Measurements from ENCODE around the gene ST6GALNAC5.

ST6GALNAC5 gene

DNA sequence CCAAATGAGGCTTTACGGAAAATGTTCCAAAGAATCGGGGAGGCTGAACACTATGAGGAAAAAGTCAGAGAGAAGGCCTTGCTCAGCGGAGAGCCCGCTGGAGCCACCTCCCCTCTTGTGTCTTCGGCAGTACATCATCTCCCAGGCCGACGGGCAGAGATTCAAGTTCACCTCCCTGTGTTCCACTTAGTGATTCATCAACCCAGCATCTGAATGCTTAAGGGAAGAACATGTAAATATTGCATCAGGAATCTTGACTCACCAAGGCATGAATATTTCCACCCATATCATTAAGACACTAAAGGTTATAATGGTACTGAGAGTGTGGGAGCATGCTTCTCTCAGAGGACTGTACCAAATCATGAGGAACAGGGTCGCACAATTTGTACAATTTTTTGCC is 172.5 kb downstream of the ST6GALNAC5 start:
- DNase-seq (ENCODE audit: extremely low read depth in 1 of 2, low read depth in 1 of 2): no peak

DNA sequence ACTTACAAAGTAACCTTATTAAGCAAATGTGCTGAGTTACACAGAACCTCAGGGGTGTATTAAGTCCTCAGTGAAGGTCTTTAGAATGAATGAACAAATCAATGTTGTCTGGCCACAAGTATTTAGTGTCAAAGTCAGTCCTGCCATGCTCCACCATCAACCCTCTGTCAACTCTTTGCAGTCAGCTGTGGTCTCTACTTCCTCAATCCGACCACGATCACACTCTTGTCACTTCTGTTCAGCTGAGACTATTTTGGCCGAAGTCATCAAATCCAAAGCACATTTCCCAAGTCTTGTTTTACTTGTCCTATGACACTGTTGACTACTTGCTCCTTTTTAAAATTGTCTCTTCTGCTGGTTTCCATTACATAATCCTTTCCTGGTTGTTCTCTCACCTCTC is 173.5 kb downstream of the ST6GALNAC5 start:
- DNase-seq (ENCODE audit: extremely low read depth in 1 of 2, low read depth in 1 of 2): no peak

DNA sequence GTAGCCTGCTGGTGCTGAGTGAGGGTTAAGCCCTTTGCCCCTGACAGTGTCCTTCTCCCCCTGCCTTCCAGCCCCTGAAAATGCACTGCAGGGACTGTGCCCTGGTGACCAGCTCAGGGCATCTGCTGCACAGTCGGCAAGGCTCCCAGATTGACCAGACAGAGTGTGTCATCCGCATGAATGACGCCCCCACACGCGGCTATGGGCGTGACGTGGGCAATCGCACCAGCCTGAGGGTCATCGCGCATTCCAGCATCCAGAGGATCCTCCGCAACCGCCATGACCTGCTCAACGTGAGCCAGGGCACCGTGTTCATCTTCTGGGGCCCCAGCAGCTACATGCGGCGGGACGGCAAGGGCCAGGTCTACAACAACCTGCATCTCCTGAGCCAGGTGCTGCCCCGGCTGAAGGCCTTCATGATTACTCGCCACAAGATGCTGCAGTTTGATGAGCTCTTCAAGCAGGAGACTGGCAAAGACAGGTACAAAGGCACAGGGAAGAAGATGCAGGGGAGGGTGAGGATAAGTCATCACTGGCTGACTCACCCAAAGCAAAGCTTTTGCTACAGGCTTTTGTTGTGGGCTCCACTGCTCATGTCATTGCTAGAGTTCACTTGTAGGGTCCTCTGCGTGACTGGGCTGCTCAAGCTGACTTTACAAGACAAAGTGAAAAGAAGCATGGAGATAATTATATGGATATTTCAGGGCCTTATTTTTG is 177.0 kb downstream of the ST6GALNAC5 start:
- no peak for DNase-seq (ENCODE audit: extremely low read depth in 1 of 2, low read depth in 1 of 2)

DNA sequence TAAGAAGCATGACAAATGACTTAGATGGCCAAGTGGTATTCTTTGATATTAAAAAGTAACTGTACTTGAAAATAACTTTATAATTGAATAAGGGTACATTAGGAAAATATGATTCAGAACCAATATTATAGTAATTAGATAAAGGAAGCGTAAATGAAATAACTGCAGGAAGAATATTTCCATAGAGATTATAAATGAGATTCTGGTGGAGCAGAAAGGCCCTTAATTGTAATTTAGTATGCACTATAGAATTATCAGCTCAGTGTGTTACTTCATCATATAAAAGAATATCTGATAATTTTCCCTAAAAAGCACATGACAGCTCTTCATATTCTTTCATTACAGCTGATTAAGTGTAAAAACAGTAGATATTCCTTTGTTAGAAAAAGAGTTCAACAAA is 180.3 kb downstream of the ST6GALNAC5 start:
- no peak for DNase-seq (ENCODE audit: extremely low read depth in 1 of 2, low read depth in 1 of 2)

DNA sequence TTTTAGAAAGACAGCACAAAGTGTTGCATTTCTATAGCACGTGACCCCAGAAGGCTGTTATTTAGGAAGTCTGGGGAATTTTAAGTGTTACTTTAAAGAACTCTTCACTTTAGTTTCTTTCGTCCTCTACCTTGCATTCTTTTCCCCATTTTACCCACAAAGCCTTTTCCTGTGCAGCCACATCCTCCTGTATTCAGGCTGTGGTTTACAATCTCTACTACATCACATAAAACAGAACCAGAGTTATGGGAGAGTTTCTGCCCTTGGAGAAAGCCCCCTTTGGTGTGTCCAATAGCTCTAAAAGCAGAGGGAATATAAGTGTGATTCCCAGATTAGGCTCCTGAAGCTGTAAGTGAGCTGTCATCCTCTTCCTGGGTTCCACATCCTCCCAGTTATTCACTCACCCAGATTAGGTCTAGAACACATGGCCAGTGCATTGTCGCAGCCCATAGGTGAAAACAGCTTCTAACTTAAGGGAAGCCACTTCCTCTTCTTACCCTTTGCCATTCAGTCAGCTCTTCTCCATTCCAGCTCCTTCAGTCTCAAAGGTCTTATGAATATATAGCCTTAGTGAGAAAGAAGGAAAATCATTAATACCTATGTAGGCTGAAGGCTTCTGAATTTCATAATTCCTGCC is 180.8 kb downstream of the ST6GALNAC5 start:
- no peak for DNase-seq (ENCODE audit: extremely low read depth in 1 of 2, low read depth in 1 of 2)

DNA sequence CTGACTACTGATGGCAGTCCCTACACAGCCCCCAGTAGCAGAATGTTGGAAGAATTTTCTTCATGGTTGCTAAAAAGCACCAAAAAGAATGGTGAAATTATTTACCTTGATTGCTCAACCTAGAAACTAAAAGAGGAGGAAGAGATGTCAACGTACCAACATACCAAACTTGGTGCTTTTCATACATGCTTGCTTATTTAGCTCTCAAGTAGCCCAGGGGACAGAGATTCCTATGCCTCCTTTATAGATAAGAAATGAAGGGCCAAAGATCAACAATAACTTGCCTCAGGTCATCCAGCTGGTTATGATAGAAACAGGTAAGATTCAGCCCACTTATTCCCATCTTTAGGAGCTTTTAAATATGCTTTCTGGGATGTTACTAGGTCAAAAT is 181.3 kb downstream of the ST6GALNAC5 start:
- no peak for DNase-seq (ENCODE audit: extremely low read depth in 1 of 2, low read depth in 1 of 2)

DNA sequence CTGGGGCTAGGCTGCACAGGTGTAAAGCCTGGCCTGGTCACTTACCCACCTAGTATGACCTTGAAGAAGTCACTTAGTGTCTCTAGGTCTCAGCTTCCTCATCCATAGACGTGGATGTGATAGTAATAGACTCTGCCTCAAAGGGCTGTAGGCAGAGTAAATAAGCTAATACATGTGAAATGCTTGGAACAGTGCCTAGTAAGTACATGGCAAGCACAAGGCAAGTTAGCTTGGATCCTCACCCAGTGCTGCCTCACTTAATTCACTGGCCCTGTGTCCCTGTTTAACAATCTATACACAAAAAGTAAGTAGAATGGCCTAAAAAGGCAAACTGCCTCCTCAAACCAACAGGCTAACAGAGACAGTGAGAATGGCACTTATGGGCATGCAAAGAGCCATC is 184.1 kb downstream of the ST6GALNAC5 start:
- DNase-seq (ENCODE audit: extremely low read depth in 1 of 2, low read depth in 1 of 2): no peak

DNA sequence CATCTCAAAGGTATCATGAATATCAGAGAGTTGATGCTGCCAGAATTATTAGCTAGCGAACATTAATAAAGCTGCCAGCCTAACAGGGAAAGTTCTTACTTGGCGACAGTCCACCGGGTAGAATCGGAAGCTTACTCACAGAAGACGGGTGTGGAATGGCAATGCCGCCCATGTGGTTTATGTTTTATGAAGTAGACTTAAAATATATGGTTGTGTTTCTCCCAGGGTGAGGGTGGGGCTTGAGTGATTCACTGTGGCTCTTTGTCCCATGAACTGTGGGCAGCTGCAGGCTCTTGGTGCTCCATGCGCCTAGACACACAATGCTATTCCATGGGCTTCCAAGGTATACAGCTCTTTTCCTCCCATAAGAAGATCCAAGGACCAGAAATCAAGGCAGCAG is 189.2 kb downstream of the ST6GALNAC5 start:
- DNase-seq (ENCODE audit: extremely low read depth in 1 of 2, low read depth in 1 of 2): no peak

DNA sequence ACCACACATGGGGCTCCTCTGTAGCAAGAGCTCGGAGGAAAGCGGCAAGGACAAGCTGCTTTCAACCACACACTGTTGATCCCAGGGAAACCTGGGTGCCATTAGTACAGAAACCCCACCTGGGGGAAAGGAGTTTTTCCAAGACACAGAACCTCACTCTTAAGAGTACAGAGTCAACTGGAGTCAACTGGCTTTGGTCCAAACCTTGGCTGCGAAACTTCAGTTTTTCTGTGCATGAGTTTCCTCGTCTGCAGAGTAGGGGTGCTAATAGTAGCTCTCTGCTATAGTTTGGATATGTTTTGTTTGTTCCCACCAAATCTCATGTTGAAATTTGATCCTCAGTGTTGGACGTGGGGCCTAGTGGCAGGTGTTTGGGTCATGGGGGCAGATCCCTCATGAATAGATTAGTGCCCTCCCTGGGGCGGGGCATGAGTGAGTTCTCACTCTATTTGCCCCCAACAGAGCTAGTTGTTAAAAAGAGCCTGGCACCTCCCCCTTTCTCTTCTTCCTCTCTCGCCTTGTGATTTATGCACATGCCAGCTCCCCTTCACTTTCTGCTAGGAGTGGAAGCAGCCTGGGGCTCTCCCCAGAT is 190.8 kb downstream of the ST6GALNAC5 start:
- no peak for DNase-seq (ENCODE audit: extremely low read depth in 1 of 2, low read depth in 1 of 2)

DNA sequence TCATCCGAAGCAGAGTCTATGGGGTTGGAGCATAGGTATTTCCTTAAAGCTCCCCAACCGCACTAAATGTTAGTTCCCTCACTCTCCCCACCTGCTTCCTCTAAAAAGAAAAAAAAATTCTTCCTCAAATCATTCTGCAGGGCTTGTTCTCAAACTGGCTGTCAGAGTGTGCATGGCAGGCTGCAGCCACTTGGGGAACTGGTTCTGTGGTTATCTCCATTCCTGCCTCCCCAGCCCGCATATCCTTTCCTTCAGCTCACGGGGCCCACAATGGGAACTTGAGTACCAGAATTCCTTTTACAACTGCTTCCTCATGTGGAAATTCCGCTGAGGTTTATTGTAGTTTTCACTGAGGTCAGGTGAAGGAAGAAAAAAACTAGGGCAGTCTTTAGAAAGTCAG is 192.7 kb downstream of the ST6GALNAC5 start:
- no peak for DNase-seq (ENCODE audit: extremely low read depth in 1 of 2, low read depth in 1 of 2)

DNA sequence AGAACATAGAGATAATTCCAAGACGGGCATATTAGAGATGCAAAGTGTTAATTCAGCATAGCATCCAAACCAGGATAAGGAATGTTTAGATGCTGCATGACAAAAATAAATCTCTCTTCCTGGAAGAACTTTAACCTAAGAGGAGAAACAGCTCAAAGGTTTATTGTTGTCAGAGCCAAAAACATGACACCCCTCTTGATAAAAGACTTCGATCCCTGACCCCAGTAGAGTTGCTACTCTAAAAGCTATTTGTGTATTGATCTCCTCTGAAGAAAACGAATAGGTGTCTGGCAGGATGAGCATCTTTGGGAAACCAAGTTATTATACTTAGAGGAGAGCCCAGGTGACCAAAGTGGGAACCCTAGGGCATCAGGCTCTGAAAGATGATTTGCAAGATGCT is 193.9 kb downstream of the ST6GALNAC5 start:
- DNase-seq (ENCODE audit: extremely low read depth in 1 of 2, low read depth in 1 of 2): no peak

DNA sequence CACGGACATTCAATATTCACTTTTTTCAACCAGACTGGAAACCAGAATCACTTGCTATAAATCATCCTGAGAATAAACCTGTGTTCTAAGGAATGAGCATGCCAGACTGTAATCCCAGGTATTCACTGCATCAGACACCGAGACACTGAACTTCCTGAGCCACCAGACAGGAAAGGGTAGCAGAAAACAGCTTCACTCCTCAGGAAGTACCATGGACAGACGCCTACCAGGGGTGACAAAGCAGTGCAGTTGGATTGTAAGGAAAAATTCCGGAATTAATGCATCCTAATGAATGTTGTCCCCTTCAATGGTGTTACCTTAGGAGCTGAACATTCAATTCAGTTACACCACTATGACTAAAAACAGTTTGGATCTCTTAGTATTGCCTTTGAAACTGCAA is 195.8 kb downstream of the ST6GALNAC5 start:
- DNase-seq (ENCODE audit: extremely low read depth in 1 of 2, low read depth in 1 of 2): no peak

DNA sequence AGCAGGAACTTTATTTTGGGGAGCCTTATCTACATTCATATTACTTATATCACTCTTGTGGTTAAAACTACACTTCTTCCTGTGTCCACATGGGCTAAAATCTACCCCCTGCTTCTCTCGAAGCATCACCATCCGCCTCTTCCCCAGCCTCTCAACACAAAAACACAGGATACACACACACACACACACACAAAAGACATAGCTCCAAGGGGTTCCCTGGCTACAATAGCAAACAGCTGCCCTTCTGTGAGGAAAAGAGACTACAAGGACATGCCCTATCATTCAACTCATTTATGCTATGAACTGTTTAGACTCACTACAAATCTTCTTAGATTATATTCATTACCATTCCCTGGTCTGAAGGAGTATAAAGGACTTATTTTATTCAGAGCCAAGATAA is 197.0 kb downstream of the ST6GALNAC5 start:
- no peak for DNase-seq (ENCODE audit: extremely low read depth in 1 of 2, low read depth in 1 of 2)

DNA sequence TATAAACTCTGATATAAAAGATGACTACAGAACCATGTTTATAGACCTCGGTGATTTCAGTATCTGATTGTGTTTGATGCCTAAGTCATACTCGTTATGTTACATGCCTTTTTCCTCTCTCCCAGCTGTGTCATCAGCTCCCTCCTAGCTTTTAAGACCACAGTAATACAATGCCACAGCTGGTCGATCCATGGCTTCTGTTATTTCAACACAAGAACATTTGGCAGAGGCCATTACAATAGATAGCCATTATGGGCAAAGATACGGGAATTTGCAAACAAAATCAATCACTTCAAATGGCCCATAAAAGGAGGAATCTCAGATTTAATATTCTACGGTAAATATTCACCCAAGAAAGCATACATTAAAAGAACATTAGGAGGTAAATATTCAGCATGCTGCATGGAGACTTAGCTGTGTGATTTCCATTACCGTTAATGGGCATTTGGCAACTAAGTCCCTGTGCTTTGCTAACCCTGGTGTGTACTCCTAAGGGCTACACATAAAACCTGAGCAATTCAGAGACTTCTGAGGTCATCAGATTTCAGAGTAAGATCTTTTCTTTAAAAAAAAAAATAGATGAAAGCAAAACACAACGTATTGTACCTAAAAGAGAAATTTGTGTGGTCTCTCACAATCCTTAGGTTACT is 198.5 kb downstream of the ST6GALNAC5 start:
- no peak for DNase-seq (ENCODE audit: extremely low read depth in 1 of 2, low read depth in 1 of 2)

DNA sequence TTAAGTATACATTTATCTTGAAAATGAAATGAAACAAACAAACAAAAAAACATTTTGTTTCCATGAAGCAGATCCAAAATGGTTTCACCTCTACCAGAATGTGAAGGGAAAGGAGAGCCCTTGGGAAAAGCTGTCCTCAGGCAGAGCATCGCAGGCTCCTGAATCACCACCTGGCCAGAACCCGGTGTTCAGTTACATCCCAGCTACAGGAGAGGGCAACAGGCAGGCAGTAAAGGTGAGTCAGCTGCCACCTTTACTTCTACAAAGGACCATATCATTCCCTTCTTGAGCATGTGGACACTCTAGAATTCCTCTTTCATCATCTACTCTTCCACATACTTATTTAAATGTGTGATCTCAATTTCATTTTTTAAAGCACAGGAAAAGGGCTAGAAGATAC is 200.7 kb downstream of the ST6GALNAC5 start:
- DNase-seq (ENCODE audit: extremely low read depth in 1 of 2, low read depth in 1 of 2): no peak

DNA sequence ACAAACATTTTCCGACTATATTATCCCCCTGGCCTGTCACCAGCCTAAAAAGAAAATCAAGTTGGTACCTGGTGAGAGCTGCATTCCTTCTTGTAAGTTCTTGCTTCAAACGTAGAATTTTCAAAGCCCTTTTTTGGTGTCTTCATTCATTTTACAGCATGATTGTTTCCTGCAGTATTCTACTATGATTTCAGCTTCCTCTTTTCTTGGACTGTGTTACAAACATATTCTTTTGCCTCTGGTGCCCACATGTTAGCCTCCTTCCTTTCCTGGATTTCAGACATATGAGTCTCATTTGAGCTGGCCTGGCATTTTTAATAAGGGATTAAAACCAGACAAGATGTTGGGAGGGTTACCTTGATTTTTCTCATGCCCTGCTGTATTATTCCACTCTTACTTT is 209.5 kb downstream of the ST6GALNAC5 start:
- DNase-seq (ENCODE audit: extremely low read depth in 1 of 2, low read depth in 1 of 2): no peak

DNA sequence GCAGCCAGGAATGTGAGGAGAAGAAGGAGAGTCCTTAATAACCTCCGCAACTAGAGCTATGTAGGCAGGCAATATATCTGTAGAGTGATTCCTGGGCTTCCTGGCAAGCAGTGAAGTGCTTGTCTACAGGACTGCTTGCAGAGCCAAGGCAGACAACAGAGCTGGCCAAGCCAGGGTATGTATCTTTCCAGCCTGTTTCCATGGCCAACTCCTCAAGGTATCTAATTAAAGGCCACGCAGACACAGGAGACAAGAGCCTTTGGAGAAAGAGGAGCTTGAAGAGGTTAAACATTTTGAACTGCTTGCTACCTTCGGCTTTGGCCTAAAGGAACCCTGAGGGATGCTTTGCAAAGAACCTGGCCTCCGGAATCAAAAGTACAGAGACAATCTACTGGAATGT is 214.6 kb downstream of the ST6GALNAC5 start:
- DNase-seq (ENCODE audit: extremely low read depth in 1 of 2, low read depth in 1 of 2): no peak

DNA sequence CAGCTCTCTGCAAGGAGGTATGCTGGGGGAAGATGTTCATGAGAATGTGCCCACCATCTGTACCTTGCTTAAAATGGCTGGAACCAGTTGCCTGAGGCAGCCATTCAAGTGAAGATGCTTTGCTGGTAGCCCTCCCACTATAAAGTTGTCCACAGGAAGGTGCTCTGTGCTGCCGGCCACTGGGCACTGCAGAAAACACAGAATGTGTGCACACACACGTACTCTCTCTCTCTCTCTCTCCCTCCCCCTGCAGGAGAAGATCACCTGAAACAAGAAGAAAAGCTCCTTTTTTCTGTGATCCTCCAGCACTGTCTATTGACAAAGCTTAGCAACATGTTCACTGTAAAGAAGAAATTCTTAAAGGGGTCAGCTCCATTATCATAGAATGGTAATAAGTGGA is 217.2 kb downstream of the ST6GALNAC5 start:
- no peak for DNase-seq (ENCODE audit: extremely low read depth in 1 of 2, low read depth in 1 of 2)

DNA sequence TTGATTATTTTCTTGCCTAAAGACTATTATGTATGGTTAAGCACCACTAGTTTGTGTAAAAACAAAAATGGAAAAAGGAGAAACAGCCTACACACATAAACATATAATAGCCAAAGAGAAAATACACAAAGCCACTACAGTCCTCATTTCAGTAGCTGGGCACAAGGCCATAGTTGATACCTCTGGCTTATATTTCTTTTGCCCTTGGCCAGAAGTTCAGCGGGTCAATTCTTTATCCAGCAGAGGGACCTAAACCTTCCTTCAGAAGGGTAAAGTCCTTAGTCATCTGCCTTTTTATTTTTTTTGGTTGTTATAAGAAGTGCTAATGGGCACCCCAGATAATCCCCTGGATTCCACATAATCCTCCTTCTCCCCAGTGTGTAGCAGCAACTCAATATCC is 217.8 kb downstream of the ST6GALNAC5 start:
- no peak for DNase-seq (ENCODE audit: extremely low read depth in 1 of 2, low read depth in 1 of 2)

DNA sequence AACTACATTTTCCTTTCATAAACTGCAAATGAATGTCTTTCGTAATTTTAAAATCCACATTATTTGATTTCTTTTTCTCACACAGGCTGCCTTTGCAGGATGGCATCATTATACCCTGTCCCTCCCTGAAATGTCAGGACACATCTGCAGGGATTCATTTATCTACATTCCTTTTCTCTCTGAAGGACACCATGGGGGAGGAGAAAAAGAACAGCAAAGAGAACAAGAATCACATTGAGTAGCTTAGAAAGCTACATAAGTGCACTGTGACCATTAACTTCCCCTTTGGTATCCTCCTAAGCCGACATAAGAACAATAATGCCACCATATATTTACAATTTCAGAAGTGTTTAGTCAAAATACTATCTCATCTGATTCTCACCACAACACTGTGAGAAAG is 222.5 kb downstream of the ST6GALNAC5 start:
- DNase-seq (ENCODE audit: extremely low read depth in 1 of 2, low read depth in 1 of 2): no peak

DNA sequence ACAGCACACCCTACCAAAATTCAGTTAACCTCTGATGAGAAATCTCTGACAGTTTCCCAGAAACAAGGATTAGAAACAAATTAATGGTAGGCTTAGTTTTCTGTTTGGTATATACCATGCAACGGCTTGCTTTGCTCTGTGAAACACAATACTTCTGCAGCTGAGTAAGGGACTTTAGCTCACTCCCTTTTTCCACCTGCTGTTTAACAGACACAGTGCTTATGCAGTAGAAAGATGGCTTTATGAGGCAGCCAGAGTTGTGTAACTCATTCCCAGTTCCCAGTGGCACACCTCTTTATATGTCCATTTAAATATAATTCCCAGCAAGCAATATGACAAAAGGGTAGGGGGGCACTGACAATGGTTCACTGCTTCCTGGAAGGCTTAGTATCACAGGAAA is 228.0 kb downstream of the ST6GALNAC5 start:
- DNase-seq (ENCODE audit: extremely low read depth in 1 of 2, low read depth in 1 of 2): no peak
